ENCODE data around the gene RUNDC3A. TPM values are rescaled to one million over a fixed set of nuclear protein-coding genes. Genes with fewer than 3 reads are reported as not detected.
A peak's percentile ranks its signal among the peaks of the same experiment; 100 is the strongest.
"Not testable (repeated sequence)": the region's sequence is repeated elsewhere in the genome, so short reads cannot be mapped to it uniquely, and the experiment has no call there.

RUNDC3A gene
- total RNA-seq, 1 donor from 2014 or later, result 10.3 TPM

- no peak for DNase-seq (ENCODE audit: extremely low spot score, unreplicated experiment)
- peak overlapping the region; percentile 69 for H3K4me3 Mint-ChIP-seq
- H3K27me3 Mint-ChIP-seq, result peaks cover 7% of the 10 kb centered on the region
- H3K9me3 Mint-ChIP-seq, result no peaks in the 10 kb centered on the region
- peaks cover 30% of the 10 kb centered on the region for H3K4me1 Mint-ChIP-seq (ENCODE audit: unreplicated experiment)
- TF ChIP-seq CTCF (conservative IDR thresholded peaks at IDR 0.05), result no peak
- H3K36me3 Mint-ChIP-seq, result no peaks in the 10 kb centered on the region
- no peak overlapping the region for H3K27ac Mint-ChIP-seq
Observed at GRCh38 chr17:44360826-44361225, 52.4 kb downstream of the RUNDC3A start.

- TF ChIP-seq CTCF (conservative IDR thresholded peaks at IDR 0.05), result no peak
- H3K9me3 Mint-ChIP-seq, result no peaks in the 10 kb centered on the region
- no peak for DNase-seq (ENCODE audit: extremely low spot score, unreplicated experiment)
- no peaks in the 10 kb centered on the region for H3K36me3 Mint-ChIP-seq
- H3K27ac Mint-ChIP-seq, result peak overlapping the region; percentile 14
- H3K4me1 Mint-ChIP-seq (ENCODE audit: unreplicated experiment), result peaks cover 30% of the 10 kb centered on the region
- peak overlapping the region; percentile 69 for H3K4me3 Mint-ChIP-seq
- peaks cover 14% of the 10 kb centered on the region for H3K27me3 Mint-ChIP-seq
Observed at GRCh38 chr17:44361292-44362260, 53.2 kb downstream of the RUNDC3A start.

- no peak for DNase-seq (ENCODE audit: extremely low spot score, unreplicated experiment)
- Mint-ChIP-seq H3K27me3 (peaks cover 23% of the 10 kb centered on the region), H3K36me3 (no peaks in the 10 kb centered on the region), H3K4me3 (peak overlapping the region; percentile 84), H3K4me1 (ENCODE audit: unreplicated experiment) (peaks cover 30% of the 10 kb centered on the region), H3K9me3 (no peaks in the 10 kb centered on the region), H3K27ac (no peak overlapping the region)
- TF ChIP-seq CTCF (conservative IDR thresholded peaks at IDR 0.05), result no peak
Observed at GRCh38 chr17:44362459-44362948, 54.1 kb downstream of the RUNDC3A start.

GRCh38 chr17:44362949-44363612 is 54.7 kb downstream of the RUNDC3A start:
- H3K9me3 Mint-ChIP-seq, result no peaks in the 10 kb centered on the region
- H3K4me3 Mint-ChIP-seq, result peak overlapping the region; percentile 85
- no peak for TF ChIP-seq CTCF (conservative IDR thresholded peaks at IDR 0.05)
- H3K4me1 Mint-ChIP-seq (ENCODE audit: unreplicated experiment), result peaks cover 30% of the 10 kb centered on the region
- no peaks in the 10 kb centered on the region for H3K36me3 Mint-ChIP-seq
- H3K27ac Mint-ChIP-seq, result no peak overlapping the region
- DNase-seq (ENCODE audit: extremely low spot score, unreplicated experiment), result no peak
- peaks cover 27% of the 10 kb centered on the region for H3K27me3 Mint-ChIP-seq

GRCh38 chr17:44363613-44364159 is 55.3 kb downstream of the RUNDC3A start, which contains the start of gene FAM171A2:
TSS of gene FAM171A2 (minus strand) at chr17:44363853. CDS start at chr17:44363714, 139 bp downstream.
- no peaks in the 10 kb centered on the region for H3K9me3 Mint-ChIP-seq
- no peaks in the 10 kb centered on the region for H3K36me3 Mint-ChIP-seq
- no peak within 1 kb of the TSS for H3K27ac Mint-ChIP-seq
- TF ChIP-seq CTCF (conservative IDR thresholded peaks at IDR 0.05), result peak; percentile 94
- peak; percentile 86 for DNase-seq (ENCODE audit: extremely low spot score, unreplicated experiment)
- peaks cover 27% of the 10 kb centered on the region for H3K27me3 Mint-ChIP-seq
- peaks cover 30% of the 10 kb centered on the region for H3K4me1 Mint-ChIP-seq (ENCODE audit: unreplicated experiment)
- peak within 1 kb of the TSS; percentile 90 for H3K4me3 Mint-ChIP-seq

- Mint-ChIP-seq H3K4me1 (ENCODE audit: unreplicated experiment) (peaks cover 26% of the 10 kb centered on the region), H3K4me3 (peak overlapping the region; percentile 71), H3K27me3 (peaks cover 27% of the 10 kb centered on the region)
- H3K9me3 Mint-ChIP-seq; H3K36me3 Mint-ChIP-seq; DNase-seq (ENCODE audit: extremely low spot score, unreplicated experiment); H3K27ac Mint-ChIP-seq: not testable (repeated sequence)
Observed at GRCh38 chr17:44365051-44365450, 56.6 kb downstream of the RUNDC3A start.

Data from type B pancreatic cell (in vitro differentiated cells).